Heart left ventricle (tissue), 16 donors: ENCODE results near the gene ANKRD11. TPM values are rescaled to one million over a fixed set of nuclear protein-coding genes. Genes with fewer than 3 reads are reported as not detected.
A peak's percentile ranks its signal among the peaks of the same experiment; 100 is the strongest.

Source experiments
- ATAC-seq, 4 donors: fragments of 200-7000 bp; cut with Tn5 transposase; one replicate each; pipeline ENCODE4 v1.9.1; 2020 to 2022; ENCODE audit warnings: moderate library complexity in 4 of 4, mild to moderate bottlenecking in 3 of 4, moderate number of reproducible peaks in 1 of 4
- DNase-seq, 5 donors: peaks; one replicate each; pipeline ENCODE4 v3.0.0-alpha.2; 2020
- H3K27ac ChIP-seq, 12 donors: fragments of 200-600 bp; sonication (generic) in 4 of 12; one replicate each; pipeline versions ENCODE4 v1.5.0 to v1.8.0; 2016 to 2022; ENCODE audit warnings: mild to moderate bottlenecking in 2 of 12
- H3K27me3 ChIP-seq, 9 donors: fragments of 200-600 bp; sonication (generic) in 2 of 9; one replicate each; pipeline versions ENCODE4 v1.5.1 to v1.8.0; 2016 to 2022; ENCODE audit warnings: mild to moderate bottlenecking in 3 of 9
- H3K36me3 ChIP-seq, 9 donors: fragments of 200-600 bp; sonication (generic) in 2 of 9; one replicate each; pipeline versions ENCODE4 v1.5.0 to v1.8.0; 2018 to 2022; ENCODE audit warnings: mild to moderate bottlenecking in 2 of 9
- H3K4me1 ChIP-seq, 12 donors: fragments of 200-600 bp; sonication (generic) in 4 of 12; one replicate each; pipeline versions ENCODE4 v1.5.0 to v1.8.0; 2016 to 2022; ENCODE audit warnings: mild to moderate bottlenecking in 3 of 12
- H3K4me3 ChIP-seq, 12 donors: fragments of 200-600 bp; sonication (generic) in 4 of 12; one replicate each; pipeline versions ENCODE4 v1.5.0 to v1.8.0; 2017 to 2022; ENCODE audit warnings: mild to moderate bottlenecking in 9 of 12, moderate library complexity in 4 of 12
- H3K9me3 ChIP-seq, 12 donors: fragments of 200-600 bp; sonication (generic) in 4 of 12; one replicate each; pipeline versions ENCODE4 v1.5.0 to v1.8.0; 2016 to 2022; ENCODE audit warnings: mild to moderate bottlenecking in 1 of 12
- POLR2A ChIP-seq, 2 donors: fragments of 450-650 bp; IDR thresholded peaks; one replicate each; pipeline ENCODE4 v1.6.1; 2017; ENCODE audit warnings: antibody characterized with exemption in 2 of 2, mild to moderate bottlenecking in 2 of 2, moderate library complexity in 2 of 2
- WGBS, 4 donors: extraction: QIAGEN DNeasy Blood & Tissue Kit in 2 of 4; methylation state at CpG; one replicate each; pipeline versions ENCODE4 v1.1.5 to v1.1.7; 2013 to 2018; 5-methylcytosine and 5-hydroxymethylcytosine counted together
- intact Hi-C, 10 donors: fragments of 100-400 bp; cut with DNase I; formaldehyde crosslinking; loops; one replicate each; pipeline versions ENCODE4 v1.11.1 to v1.14.2; 2022
- polyA plus RNA-seq, 2 donors: library from polyadenylated mRNA; stranded (reverse); fragments of 200-250 nt; gene quantifications; one replicate each; pipeline ENCODE4 v1.2.3, GENCODE V29; 2013
- total RNA-seq, 9 donors: library from RNA; depleted of rRNA in 2 of 9; stranded (reverse); fragments of >200 nt in 2 of 9; fragmentation: NEBNext Ultra II Directional in 3 of 9; extraction: Animal tissue kit (Norgen Biotek cat#: 25700) in 3 of 9; gene quantifications; one replicate each; pipeline versions ENCODE4 v1.1.0 to v1.2.4, GENCODE V29; 2016 to 2023
- TF ChIP-seq, protein P1 (sequence below), 12 donors: fragments of 200-600 bp; sonication (generic) in 4 of 12; IDR thresholded peaks; one replicate each; pipeline versions ENCODE4 v1.5.0 to v1.8.0; 2018 to 2022; ENCODE audit warnings: antibody characterized with exemption in 12 of 12, mild to moderate bottlenecking in 5 of 12
- donor health status: ischemic (EF 13 %, LVEDD 7.1; RV severe dilation, severe dysfunction).
- donor health status: healthy with polysubstance abuse.
- donor health status: DM: no; HTN: yes; CAD: no.
- donor health status: DM: no; HTN: no; CAD: no.
- donor health status: ischemic (EF 25% LVEDD 6.9; RV normal size, moderate dysfunction).
- donor health status: ischemic (EF 25% LVEDD 5.7; RV mildly dilated, moderate dysfunction).
- donor health status: healthy.
- donor health status: DM: yes; HTN: yes; CAD: no.
- donor health status: ischemic (EF 35%, LVEDD 5.7; RV mildly dilated, moderate dysfunction).
- donor health status: nonischemic (EF 11% LVEDD 7.7; RV severe dilation, severe dysfunction).
- donor health status: DM: yes; HTN: yes; CAD: no.
- donor health status: PGD.
- donor health status: ischemic (EF 29% LVEDD 5.4; RV normal size, mild dysfunction).
- donor health status: nonischemic (EF 23%, LVEDD 6.1; RV moderate dilation, normal function).

ANKRD11 gene
- total and polyA plus RNA-seq, 11 donors: 53.6 to 123 (median 67.7) TPM

DNA sequence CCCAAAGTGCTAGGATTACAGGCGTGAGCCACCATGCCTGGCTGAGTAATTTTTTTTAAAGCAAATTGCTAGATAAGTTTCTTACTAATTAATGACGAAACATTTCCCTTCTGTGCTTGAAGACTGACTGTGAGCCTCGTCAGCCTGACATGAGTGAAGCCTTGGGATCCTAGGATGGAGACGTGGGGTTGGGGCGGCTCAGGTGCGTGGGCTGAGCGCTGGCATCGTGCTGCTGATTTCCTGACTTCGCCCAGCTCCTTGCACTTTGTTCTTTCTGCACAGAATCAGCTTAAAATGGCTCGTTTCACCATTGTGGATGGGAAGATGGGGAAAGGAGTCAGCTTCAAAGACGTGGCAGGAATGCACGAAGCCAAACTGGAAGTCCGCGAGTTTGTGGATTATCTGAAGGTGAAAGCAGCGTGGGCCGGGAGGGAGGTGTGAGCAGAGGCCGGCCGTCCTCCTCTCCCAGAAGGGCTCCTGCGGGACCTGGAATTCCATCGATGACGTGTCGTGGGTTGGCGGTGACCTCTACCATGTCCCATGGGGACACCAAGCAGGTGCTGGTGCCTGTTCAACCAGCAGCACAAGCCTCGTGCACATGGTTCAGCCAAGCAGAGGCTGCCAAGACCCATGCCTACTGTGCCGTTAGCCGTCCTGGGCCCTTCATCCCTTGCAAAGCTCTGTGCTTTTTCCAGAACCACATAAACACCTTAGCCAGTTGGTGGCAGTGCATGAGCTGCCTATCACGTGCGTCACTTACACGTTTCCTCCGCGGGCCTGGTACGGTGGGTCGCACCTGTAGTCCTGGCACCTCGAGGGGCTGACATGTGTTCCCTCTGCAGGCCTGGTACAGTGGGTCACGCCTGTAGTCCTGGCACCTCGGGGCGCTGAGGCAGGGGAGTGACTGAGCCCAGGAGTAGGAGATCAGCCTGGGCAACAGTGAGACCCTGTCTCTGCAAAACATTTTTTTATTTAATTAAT is 40.3 kb upstream of the ANKRD11 start:
- Histone ChIP-seq H3K4me3 (no peak overlapping the region), H3K9me3 (no peaks in the 10 kb centered on the region), H3K4me1 (peaks cover 0 to 25% (median 9%) of the 10 kb centered on the region in 12 donors), H3K36me3 (peaks cover 0 to 100% (median 97%) of the 10 kb centered on the region in 9 donors), H3K27ac (no peak overlapping the region), H3K27me3 (no peaks in the 10 kb centered on the region)
- TF ChIP-seq POLR2A (IDR thresholded peaks at IDR 0.05): no peak
- TF ChIP-seq, protein P1, sequence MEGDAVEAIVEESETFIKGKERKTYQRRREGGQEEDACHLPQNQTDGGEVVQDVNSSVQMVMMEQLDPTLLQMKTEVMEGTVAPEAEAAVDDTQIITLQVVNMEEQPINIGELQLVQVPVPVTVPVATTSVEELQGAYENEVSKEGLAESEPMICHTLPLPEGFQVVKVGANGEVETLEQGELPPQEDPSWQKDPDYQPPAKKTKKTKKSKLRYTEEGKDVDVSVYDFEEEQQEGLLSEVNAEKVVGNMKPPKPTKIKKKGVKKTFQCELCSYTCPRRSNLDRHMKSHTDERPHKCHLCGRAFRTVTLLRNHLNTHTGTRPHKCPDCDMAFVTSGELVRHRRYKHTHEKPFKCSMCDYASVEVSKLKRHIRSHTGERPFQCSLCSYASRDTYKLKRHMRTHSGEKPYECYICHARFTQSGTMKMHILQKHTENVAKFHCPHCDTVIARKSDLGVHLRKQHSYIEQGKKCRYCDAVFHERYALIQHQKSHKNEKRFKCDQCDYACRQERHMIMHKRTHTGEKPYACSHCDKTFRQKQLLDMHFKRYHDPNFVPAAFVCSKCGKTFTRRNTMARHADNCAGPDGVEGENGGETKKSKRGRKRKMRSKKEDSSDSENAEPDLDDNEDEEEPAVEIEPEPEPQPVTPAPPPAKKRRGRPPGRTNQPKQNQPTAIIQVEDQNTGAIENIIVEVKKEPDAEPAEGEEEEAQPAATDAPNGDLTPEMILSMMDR (IDR thresholded peaks at IDR 0.05): no peak
- intact Hi-C loops: no loop called here
- ATAC-seq (no peak), DNase-seq (no peak)
- 89 to 94% (median 90%) methylated on average over 36 to 37 of the region's 37 CpGs for WGBS, 4 donors

DNA sequence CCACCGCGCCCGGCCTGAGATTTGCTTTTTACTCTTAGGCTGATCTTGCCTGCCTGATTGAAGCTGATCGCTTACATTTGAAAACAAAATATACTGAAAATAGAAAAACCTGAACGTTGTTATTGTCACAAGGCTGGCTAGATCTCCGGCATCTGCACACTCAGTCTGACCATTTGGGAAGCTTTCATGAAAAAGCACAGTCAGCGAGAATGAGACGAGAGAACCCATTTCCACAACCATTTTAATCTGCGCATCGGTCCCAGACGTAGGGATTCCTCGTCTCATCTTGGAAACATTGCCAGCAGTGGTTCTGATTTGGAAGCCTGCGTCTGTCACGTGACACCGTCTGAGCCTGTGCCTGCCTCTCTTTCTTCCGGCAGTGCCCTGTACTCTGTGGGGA is 38.7 kb upstream of the ANKRD11 start:
- 76 to 84% (median 83%) methylated on average over 16 of the region's 16 CpGs for WGBS, 4 donors
- no peak for TF ChIP-seq POLR2A (IDR thresholded peaks at IDR 0.05)
- TF ChIP-seq, protein P1 (IDR thresholded peaks at IDR 0.05): no peak
- no peak for ATAC-seq
- H3K27ac ChIP-seq: no peak overlapping the region
- DNase-seq: no peak
- no peak overlapping the region for H3K4me3 ChIP-seq
- intact Hi-C loops: no loop called here
- no peaks in the 10 kb centered on the region for H3K9me3 ChIP-seq
- H3K36me3 ChIP-seq: peaks cover 0 to 100% (median 97%) of the 10 kb centered on the region in 9 donors
- H3K4me1 ChIP-seq: peaks cover 3 to 25% (median 16%) of the 10 kb centered on the region in 12 donors
- H3K27me3 ChIP-seq: no peaks in the 10 kb centered on the region

DNA sequence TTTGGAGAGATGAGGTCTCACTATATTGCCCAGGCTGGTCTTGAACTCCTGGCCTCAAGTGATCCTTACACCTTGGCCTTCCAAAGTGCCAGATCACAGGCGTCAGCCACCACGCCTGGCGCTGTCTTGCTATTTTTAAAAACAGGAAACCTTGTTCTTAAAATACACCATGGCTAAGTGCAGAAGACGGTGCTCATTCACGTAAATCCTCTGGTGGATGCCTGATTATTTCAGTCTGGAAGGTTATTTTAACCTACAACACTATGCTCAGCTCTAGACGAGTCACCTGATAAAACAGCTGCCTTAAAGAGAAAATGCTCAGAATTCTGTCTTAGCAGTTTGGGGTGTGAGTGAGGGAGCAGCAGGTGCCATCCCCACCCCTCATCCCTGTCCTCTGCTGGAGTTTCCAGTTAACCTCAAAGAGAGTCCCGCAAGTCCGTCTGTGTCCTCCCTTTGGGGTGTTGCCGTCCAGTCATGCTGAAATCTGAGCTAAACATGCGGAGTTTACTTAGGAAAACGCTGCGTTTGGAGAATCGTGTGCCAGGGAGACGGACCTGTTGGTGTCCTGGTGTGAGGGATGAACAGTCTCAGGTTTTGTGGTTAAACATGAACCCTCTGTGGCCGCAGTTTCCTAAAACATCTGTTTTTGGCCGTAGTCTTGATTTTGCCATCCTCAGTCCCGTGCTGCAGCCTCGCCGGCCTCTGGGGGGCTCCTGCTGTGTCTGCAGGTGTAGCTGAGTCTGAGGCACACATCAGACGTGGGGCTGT is 35.0 kb upstream of the ANKRD11 start:
- WGBS, 4 donors: 51 to 60% (median 55%) methylated on average over 20 of the region's 20 CpGs

More for the DNA sequence above, 35.0 kb upstream of the ANKRD11 start:
- peaks cover 3 to 27% (median 15%) of the 10 kb centered on the region in 12 donors for H3K4me1 ChIP-seq
- no peaks in the 10 kb centered on the region for H3K9me3 ChIP-seq
- intact Hi-C loops: no loop called here
- peak overlapping the region in 11 of 12 donors; percentile 28 to 81 (median 58) for H3K27ac ChIP-seq
- H3K4me3 ChIP-seq: no peak overlapping the region
- no peaks in the 10 kb centered on the region for H3K27me3 ChIP-seq
- no peak for TF ChIP-seq POLR2A (IDR thresholded peaks at IDR 0.05)
- TF ChIP-seq, protein P1 (IDR thresholded peaks at IDR 0.05): no peak
- peak in 4 of 5 donors; percentile 49 to 82 (median 62) for DNase-seq
- ATAC-seq: peak; percentile 68 to 89 (median 86)
- H3K36me3 ChIP-seq: peaks cover 0 to 99% (median 93%) of the 10 kb centered on the region in 9 donors
